H9 (cell line): ENCODE data around the gene IFRD2. TPM values are rescaled to one million over a fixed set of nuclear protein-coding genes. Genes with fewer than 3 reads are reported as not detected.

Experiments used
- DNase-seq: peaks from one replicate; pipeline ENCODE4 v3.0.0-alpha.2; 2017
- H2AFZ ChIP-seq: one replicate; pipeline ENCODE4 v1.6.1; 2013; ENCODE audit warnings: mild to moderate bottlenecking, low read length, control low read depth, moderate library complexity
- H2AK5ac ChIP-seq: 2 replicates; pipeline ENCODE4 v1.6.1; 2013; ENCODE audit warnings: low read length, control low read depth, mixed read lengths; ENCODE audit not compliant: insufficient read length
- H2BK120ac ChIP-seq: one replicate; pipeline ENCODE4 v1.6.1; 2013; ENCODE audit warnings: low read depth, mild to moderate bottlenecking, low read length, control low read depth, inconsistent platforms; ENCODE audit not compliant: poor library complexity, severe bottlenecking
- H2BK12ac ChIP-seq: 2 replicates; pipeline ENCODE4 v1.6.1; 2013; ENCODE audit warnings: low read length, control low read depth, mixed read lengths, low read depth; ENCODE audit not compliant: insufficient read length
- H2BK15ac ChIP-seq: 2 replicates; pipeline ENCODE4 v1.6.1; 2013; ENCODE audit warnings: low read depth, low read length, control low read depth
- H2BK20ac ChIP-seq: one replicate; pipeline ENCODE4 v1.6.1; 2013; ENCODE audit warnings: low read depth, mild to moderate bottlenecking, low read length, control low read depth, inconsistent platforms; ENCODE audit not compliant: poor library complexity, severe bottlenecking
- H2BK5ac ChIP-seq: 2 replicates; pipeline ENCODE4 v1.6.1; 2013; ENCODE audit warnings: low read length, control low read depth, mixed read lengths; ENCODE audit not compliant: insufficient read length
- H3K14ac ChIP-seq: 2 replicates; pipeline ENCODE4 v1.6.1; 2013; ENCODE audit warnings: low read length, control low read depth; ENCODE audit not compliant: insufficient read depth
- H3K18ac ChIP-seq: 2 replicates; pipeline ENCODE4 v1.6.1; 2013; ENCODE audit warnings: low read depth, mild to moderate bottlenecking, mixed read lengths, low read length, control low read depth; ENCODE audit not compliant: insufficient read length
- H3K23ac ChIP-seq: 2 replicates; pipeline ENCODE4 v1.6.1; 2013; ENCODE audit warnings: low read length, control low read depth, mixed read lengths, low read depth; ENCODE audit not compliant: insufficient read length
- H3K23me2 ChIP-seq: 2 replicates; pipeline ENCODE4 v1.6.1; 2013; ENCODE audit warnings: low read depth, mild to moderate bottlenecking, mixed read lengths, low read length, control low read depth; ENCODE audit not compliant: insufficient read length, poor library complexity, severe bottlenecking
- H3K27ac ChIP-seq: 2 replicates; pipeline ENCODE4 v1.5.1; 2013; ENCODE audit warnings: low read length, control low read depth, mixed read lengths, low read depth; ENCODE audit not compliant: insufficient read length
- H3K27me3 ChIP-seq: 2 replicates; pipeline ENCODE4 v1.6.1; 2013; ENCODE audit warnings: low read length, control low read depth, inconsistent platforms; ENCODE audit not compliant: insufficient read depth
- H3K4ac ChIP-seq: 2 replicates; pipeline ENCODE4 v1.6.1; 2013; ENCODE audit warnings: low read depth, mild to moderate bottlenecking, control low read depth, inconsistent platforms, low read length, moderate library complexity
- H3K4me1 ChIP-seq: 2 replicates; pipeline ENCODE4 v1.6.1; 2013; ENCODE audit warnings: low read length, control low read depth, inconsistent platforms; ENCODE audit not compliant: insufficient read depth
- H3K4me2 ChIP-seq: 2 replicates; pipeline ENCODE4 v1.6.1; 2013; ENCODE audit warnings: low read length, control low read depth, mixed read lengths; ENCODE audit not compliant: insufficient read length, insufficient read depth
- H3K56ac ChIP-seq: 2 replicates; pipeline ENCODE4 v1.6.1; 2013; ENCODE audit warnings: low read depth, mild to moderate bottlenecking, mixed read lengths, low read length, control low read depth; ENCODE audit not compliant: insufficient read length
- H3K79me1 ChIP-seq: 2 replicates; pipeline ENCODE4 v1.6.1; 2013; ENCODE audit warnings: low read depth, mild to moderate bottlenecking, moderate library complexity, low read length, control low read depth, inconsistent platforms; ENCODE audit not compliant: insufficient read depth, poor library complexity, severe bottlenecking
- H3K79me2 ChIP-seq: 2 replicates; pipeline ENCODE4 v1.6.1; 2013; ENCODE audit warnings: low read length, control low read depth, inconsistent platforms; ENCODE audit not compliant: insufficient read depth
- H3K9ac ChIP-seq: 2 replicates; pipeline ENCODE4 v1.6.1; 2013; ENCODE audit warnings: low read length, control low read depth, mixed read lengths; ENCODE audit not compliant: insufficient read length; ENCODE audit errors: extremely low read depth
- H3K9me3 ChIP-seq: one replicate; pipeline ENCODE4 v1.6.1; 2013; ENCODE audit warnings: low read depth, low read length, inconsistent platforms; ENCODE audit not compliant: control insufficient read depth
- H3T11ph ChIP-seq: one replicate; pipeline ENCODE4 v1.6.1; 2013; ENCODE audit warnings: mild to moderate bottlenecking, low read length, control low read depth, inconsistent platforms
- H4K20me1 ChIP-seq: one replicate; pipeline ENCODE4 v1.6.1; 2013; ENCODE audit not compliant: control insufficient read depth, insufficient read length, insufficient read depth
- H4K5ac ChIP-seq: 2 replicates; pipeline ENCODE4 v1.6.1; 2013; ENCODE audit warnings: low read depth, mild to moderate bottlenecking, mixed read lengths, low read length, control low read depth; ENCODE audit not compliant: insufficient read length
- H4K8ac ChIP-seq: replicated peaks from 2 replicates; pipeline ENCODE4 v1.6.1; 2013; ENCODE audit warnings: low read length, control low read depth, mixed read lengths, low read depth; ENCODE audit not compliant: insufficient read length
- H4K91ac ChIP-seq: 2 replicates; pipeline ENCODE4 v1.6.1; 2013; ENCODE audit warnings: low read depth, mild to moderate bottlenecking, moderate library complexity, mixed read lengths, low read length, control low read depth; ENCODE audit not compliant: insufficient read length
- H3K27ac Mint-ChIP-seq, 3 experiments: 2 replicates in 2 of 3; 3 replicates in 1 of 3; pipeline ENCODE4 v1.8.0; 2020 to 2021; ENCODE audit warnings: mixed read lengths in 3 of 3, mild to moderate bottlenecking in 1 of 3, moderate library complexity in 1 of 3
- H3K27me3 Mint-ChIP-seq: 2 replicates; pipeline ENCODE4 v1.8.0; 2021; ENCODE audit warnings: low read depth, mild to moderate bottlenecking, moderate library complexity, mixed read lengths
- H3K36me3 Mint-ChIP-seq, 3 experiments: 2 replicates in 2 of 3; 3 replicates in 1 of 3; pipeline ENCODE4 v1.8.0; 2020 to 2021; ENCODE audit warnings: low read depth in 3 of 3, mixed read lengths in 3 of 3; ENCODE audit not compliant: insufficient read depth in 1 of 3
- H3K4me1 Mint-ChIP-seq, 2 experiments: 2 replicates each; pipeline ENCODE4 v1.8.0; 2020; ENCODE audit warnings: mixed read lengths in 2 of 2
- H3K4me3 Mint-ChIP-seq, 2 experiments: 2 replicates in 1 of 2; 3 replicates in 1 of 2; pipeline ENCODE4 v1.8.0; 2020 to 2021; ENCODE audit warnings: mild to moderate bottlenecking in 2 of 2, mixed read lengths in 2 of 2, moderate library complexity in 1 of 2
- H3K9me3 Mint-ChIP-seq, 2 experiments: 2 replicates in 1 of 2; 3 replicates in 1 of 2; pipeline ENCODE4 v1.8.0; 2020; ENCODE audit warnings: mild to moderate bottlenecking in 2 of 2, mixed read lengths in 2 of 2, moderate library complexity in 1 of 2
- WGBS: extraction: QIAGEN DNeasy Blood & Tissue Kit; methylation state at CpG from one replicate; pipeline ENCODE4 v1.1.7; 2013; ENCODE audit warnings: missing lambda C conversion rate, low lambda C conversion rate, mixed read lengths; ENCODE audit not compliant: insufficient read length; ENCODE audit errors: extremely low coverage; 5-methylcytosine and 5-hydroxymethylcytosine counted together
- total RNA-seq: library from RNA; stranded (reverse); gene quantifications from 2 replicates; pipeline ENCODE4 v1.2.1, GENCODE V29; 2021
- TF ChIP-seq, protein P1 (sequence below): fragments of 200-600 bp; sonication (generic); conservative IDR thresholded peaks from 3 replicates; pipeline ENCODE4 v1.8.0; 2021; ENCODE audit warnings: antibody characterized with exemption, mild to moderate bottlenecking

Gene IFRD2
- total RNA-seq, 1 experiment from 2014 or later, result 109 TPM

DNA sequence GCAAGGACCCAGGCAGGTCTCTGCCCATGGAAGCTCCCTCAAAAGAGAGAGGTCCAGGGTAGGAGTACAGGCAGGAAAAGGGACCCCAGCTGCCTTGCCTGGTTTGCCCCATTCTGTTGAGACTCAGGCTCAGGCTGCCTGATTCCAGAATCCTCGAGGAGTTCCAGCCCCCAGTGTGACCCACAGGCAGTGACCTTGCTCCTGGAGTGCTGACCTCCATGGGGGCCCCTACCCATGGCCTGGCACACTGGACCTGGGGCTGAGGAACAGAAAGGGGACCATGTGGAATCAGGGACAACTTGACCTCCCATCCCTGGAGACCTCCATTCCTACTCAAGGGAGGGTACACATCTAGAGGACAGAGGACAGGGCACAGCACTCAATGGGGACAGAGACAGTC lies 26.7 kb downstream of the IFRD2 start:
- Histone ChIP-seq H4K20me1 (no peaks in the 10 kb centered on the region), H3K79me2 (no peaks in the 10 kb centered on the region), H3K23ac (no peak overlapping the region), H2BK15ac (no peak overlapping the region), H3K27ac (no peak overlapping the region), H3T11ph (no peak overlapping the region), H2BK20ac (no peak overlapping the region), H4K8ac (no peak overlapping the region), H2BK120ac (no peak overlapping the region), H3K18ac (peak overlapping the region; percentile 51), H2AK5ac (no peak overlapping the region), H2BK12ac (peak overlapping the region; percentile 55), H2AFZ (no peak overlapping the region), H3K79me1 (no peaks in the 10 kb centered on the region), H3K9me3 (no peaks in the 10 kb centered on the region), H3K14ac (peak overlapping the region; percentile 55; the same call in 1 of the 2 replicates), H3K4me1 (peaks cover 5% of the 10 kb centered on the region; the same call in 1 of the 2 replicates), H3K9ac (no peak overlapping the region), H4K91ac (peak overlapping the region; percentile 36), H3K23me2 (no peaks in the 10 kb centered on the region), H2BK5ac (no peak overlapping the region), H3K4ac (no peak overlapping the region; the same call in 1 of the 2 replicates), H4K5ac (no peak overlapping the region), H3K27me3 (no peaks in the 10 kb centered on the region), H3K4me2 (no peak overlapping the region), H3K56ac (no peak overlapping the region)
- Mint-ChIP-seq H3K27ac (peak overlapping the region in 2 of 3 experiments; percentile 77 to 87; a peak in 2 of 7 replicates), H3K4me1 (peaks cover 48 to 70% of the 10 kb centered on the region in 2 experiments), H3K36me3 (no peaks in the 10 kb centered on the region), H3K27me3 (peaks cover 3% of the 10 kb centered on the region; the same call in 1 of the 2 replicates), H3K9me3 (no peaks in the 10 kb centered on the region), H3K4me3 (peak overlapping the region in 1 of 2 experiments; percentile 31; a peak in 1 of 5 replicates)
- TF ChIP-seq, protein P1, sequence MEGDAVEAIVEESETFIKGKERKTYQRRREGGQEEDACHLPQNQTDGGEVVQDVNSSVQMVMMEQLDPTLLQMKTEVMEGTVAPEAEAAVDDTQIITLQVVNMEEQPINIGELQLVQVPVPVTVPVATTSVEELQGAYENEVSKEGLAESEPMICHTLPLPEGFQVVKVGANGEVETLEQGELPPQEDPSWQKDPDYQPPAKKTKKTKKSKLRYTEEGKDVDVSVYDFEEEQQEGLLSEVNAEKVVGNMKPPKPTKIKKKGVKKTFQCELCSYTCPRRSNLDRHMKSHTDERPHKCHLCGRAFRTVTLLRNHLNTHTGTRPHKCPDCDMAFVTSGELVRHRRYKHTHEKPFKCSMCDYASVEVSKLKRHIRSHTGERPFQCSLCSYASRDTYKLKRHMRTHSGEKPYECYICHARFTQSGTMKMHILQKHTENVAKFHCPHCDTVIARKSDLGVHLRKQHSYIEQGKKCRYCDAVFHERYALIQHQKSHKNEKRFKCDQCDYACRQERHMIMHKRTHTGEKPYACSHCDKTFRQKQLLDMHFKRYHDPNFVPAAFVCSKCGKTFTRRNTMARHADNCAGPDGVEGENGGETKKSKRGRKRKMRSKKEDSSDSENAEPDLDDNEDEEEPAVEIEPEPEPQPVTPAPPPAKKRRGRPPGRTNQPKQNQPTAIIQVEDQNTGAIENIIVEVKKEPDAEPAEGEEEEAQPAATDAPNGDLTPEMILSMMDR, result no peak
- DNase-seq, result no peak
- no CpG with 5 or more reads among the region's 1 CpG for WGBS
